ENCODE measurements around the gene LMF2.
"Not testable (repeated sequence)": the region's sequence is repeated elsewhere in the genome, so short reads cannot be mapped to it uniquely, and the experiment has no call there.

Gene LMF2

DNA sequence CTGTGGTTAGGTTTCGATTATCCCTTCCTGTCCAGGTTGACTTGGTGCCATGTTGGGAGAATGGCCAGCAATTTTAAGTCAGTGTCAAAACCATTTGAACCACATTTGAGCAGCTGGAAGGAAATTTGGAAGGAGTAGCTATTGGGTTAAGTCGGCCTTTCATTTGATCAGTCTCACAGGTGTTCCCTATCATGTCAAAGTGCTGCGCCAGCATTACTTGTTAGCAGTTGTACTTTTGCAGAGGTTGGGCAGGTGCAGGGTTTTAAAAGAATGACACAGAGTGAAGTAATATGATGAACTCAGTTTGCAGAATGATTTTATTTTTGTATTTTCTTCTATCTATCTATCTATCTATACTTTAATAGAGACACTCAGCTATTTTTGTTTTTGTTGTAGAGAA is 28.7 kb upstream of the LMF2 start:
- DNase-seq (ENCODE audit: low read depth in 3 of 3, low spot score in 1 of 3): no peak

DNA sequence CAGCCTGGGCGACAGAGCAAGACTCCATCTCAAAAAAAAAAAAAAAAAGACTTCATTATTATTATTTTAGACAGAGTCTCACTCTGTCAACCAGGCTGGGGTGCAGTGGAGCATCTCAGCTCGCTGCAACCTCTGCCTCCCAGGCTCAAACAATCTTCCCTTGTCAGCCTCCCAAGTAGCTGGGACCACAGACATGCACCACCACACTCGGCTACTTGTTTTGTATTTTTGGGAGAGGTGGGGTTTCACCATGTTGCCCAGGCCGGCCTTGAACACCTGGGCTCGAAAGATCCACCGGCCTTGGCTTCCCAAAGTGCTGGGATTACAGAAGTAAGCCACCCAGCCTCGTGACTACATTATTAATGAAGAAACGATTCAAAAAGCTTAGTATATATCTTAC is 27.6 kb upstream of the LMF2 start:
- no peak for DNase-seq (ENCODE audit: low read depth in 3 of 3, low spot score in 1 of 3)

DNA sequence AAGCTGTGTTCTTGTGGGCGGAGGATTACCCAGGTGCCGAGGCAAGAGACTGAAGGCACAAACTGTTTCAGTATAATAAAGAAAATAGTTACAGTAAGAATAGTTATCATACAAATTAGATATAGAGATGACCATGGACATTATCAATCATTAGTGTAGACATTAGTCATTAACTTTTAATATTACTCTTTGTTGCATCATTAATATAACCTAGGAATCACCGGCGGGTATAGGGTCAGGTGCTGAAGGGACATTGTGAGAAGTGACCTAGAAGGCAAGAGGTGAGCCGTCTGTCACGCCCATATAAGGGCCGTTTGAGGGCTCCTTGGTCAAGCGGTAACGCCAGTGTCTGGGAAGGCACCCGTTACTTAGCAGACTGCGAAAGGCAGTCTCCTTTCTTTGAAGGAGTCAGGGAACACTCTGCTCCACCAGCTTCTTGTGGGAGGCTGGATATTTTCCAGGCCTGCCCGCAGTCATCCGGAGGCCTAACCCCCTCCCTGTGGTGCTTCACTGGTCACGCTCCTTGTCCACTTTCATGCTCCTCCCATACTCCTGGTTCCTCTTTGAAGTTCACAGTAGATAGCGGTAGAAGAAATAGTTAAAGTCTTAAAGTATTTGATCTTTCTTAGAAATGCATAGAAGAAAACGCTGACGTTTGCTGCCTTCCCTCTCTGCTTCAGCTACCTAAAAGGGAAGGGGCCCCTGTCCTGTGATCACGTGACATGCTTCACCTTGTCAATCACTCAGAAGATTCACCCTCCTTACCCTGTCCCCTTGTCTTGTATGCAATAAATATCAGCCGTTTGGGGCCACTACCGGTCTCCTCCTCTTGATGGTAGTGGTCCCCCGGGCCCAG is 26.6 kb upstream of the LMF2 start:
- DNase-seq (ENCODE audit: low read depth in 3 of 3, low spot score in 1 of 3): not testable (repeated sequence)

DNA sequence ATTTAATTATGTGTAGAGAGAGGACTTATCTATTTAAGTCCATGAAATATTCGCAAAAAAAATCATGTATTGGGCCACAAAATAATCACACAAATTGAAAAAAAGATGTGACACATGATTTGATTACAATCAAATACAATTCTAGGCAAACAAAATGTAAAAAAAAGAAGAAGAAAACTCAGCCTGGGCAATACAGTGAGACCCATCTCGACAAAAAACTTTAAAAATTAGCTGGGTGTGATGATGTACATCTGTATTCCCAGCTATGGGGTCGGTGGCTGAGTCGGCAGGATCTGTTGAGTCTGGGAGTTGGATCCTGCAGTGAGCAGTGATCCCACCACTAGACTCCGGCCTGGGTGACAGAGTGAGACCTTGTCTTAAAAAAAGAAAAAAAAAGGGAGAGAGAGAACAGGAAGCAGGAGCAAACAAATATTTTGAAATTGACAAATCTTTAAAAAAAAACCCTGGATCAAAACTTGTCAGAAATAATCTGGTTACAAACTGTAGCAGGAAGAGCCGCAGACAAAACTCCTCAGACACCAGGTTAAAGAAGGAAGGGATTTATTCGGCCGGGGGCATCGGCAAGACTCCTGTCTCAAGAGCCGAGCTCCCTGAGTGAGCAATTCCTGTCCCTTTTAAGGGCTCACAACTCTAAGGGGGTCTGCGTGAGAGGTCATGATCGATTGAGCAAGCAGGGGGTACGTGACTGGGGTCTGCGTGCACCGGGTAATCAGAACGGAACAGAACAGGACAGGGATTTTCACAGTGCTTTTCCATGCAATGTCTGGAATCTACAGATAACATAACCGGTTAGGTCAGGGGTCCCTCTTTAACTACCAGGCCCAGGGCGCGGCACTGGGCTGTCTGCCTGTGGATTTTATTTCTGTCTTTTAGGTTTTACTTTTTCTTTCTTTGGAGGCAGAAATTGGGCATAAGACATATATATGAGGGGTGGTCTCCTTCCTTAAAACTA is 25.6 kb upstream of the LMF2 start:
- no peak for DNase-seq (ENCODE audit: low read depth in 3 of 3, low spot score in 1 of 3)

DNA sequence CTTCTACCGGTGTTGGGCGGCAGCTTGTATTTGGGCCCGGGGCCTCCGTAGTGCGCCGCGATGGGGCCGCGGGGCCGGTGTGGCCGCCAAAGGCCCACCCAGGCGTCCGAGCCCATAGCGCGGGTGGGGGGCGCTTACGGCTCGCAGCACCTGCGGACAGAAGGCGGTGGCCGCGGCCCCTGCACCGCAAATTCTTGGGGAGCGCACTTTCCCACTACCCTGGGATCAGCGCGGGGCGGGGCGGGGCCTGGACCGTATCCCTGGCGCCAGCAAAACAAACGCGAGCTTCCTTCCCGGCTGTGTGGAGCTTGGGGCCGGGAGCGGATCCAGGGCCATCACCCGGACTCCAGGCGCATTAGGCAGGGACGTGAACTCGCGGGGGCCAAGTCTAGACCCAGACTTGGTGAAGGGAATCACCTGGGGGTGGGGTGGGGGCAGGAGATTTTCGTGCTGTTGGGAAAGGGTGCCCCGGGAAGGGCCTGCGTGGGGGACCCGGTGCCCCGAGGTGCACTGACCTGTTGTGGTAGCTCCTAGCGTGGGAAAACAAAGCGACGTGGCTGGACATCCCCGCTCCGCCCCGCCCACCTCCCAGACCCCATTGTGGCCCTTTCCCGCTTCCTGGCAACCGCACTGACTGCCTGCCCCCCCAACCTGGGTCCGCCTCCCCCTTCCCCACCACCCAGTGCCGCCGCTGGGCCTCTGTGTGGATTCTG is 24.6 kb upstream of the LMF2 start:
- no peak for DNase-seq (ENCODE audit: low read depth in 3 of 3, low spot score in 1 of 3)

DNA sequence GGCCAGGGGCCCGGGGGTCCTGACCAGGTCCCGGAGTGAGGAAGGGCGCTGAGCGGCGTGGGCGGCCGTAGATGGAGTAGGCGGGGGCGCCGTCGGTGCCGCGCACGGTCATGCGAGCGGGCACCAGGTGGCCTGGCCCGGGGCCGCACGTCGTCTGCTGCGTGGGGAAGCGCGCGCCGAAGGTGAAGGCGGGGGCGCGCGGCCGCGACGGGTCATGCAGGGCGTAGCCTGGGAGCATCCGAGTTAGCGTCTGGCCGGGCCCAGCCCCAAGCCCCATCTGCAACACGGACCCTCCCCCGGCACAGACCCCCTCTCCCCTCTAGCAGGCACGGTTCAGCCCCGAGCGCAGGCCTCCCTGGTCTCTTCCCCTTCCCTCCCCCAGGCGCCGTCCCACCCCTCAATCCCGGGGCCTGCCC is 24.1 kb upstream of the LMF2 start:
- DNase-seq (ENCODE audit: low read depth in 3 of 3, low spot score in 1 of 3): peak in 1 of 3 donors; percentile 51

DNA sequence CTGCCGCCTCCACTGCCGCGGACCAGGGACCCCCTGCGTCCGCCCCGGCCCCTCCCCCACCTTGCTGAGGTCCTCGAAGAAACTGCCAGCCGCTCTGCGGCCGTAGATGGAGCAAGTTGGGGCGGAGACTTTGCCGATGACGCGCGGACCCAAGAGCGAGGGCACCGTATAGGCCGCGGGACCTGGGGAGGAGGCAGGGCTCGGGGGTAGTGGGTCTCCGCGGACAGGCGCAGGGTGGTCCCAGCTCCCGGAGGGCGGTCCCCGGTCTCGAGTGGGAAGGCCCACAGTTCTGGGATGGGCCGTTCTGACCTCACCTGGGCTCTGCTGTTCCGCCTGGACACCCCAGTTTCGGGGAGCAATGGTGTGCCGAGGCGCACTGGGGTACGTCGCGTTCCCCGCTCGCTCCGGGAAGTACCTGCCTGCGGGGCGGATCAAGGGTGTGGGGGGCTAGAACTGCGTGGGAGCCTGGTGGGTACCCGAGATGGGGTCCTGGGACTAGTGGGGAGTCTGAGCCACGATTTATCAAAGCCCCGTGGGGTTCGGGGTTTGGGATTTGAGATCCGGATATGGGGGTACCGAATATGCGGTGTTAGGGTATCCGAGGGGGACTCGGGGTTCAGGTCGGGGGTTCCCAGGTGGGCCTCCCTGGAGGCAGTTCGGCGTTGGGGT is 23.5 kb upstream of the LMF2 start:
- peak; percentile 53 to 69 (median 54) for DNase-seq (ENCODE audit: low read depth in 3 of 3, low spot score in 1 of 3)

DNA sequence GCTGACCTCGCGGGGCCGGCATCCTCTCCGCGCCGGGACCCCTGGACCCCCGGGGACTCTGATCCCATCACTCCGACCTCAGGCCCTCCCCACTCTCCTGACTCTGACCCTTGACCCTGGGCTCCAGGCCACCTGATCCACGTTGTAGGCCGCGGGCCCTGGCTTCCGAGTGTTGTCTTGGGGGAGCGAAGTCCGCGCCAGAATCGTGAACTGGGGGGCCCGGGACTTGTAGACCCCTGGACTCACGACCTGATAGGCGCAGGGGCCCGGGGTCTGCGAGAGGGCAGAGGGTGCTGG is 23.0 kb upstream of the LMF2 start:
- no peak for DNase-seq (ENCODE audit: low read depth in 3 of 3, low spot score in 1 of 3)

DNA sequence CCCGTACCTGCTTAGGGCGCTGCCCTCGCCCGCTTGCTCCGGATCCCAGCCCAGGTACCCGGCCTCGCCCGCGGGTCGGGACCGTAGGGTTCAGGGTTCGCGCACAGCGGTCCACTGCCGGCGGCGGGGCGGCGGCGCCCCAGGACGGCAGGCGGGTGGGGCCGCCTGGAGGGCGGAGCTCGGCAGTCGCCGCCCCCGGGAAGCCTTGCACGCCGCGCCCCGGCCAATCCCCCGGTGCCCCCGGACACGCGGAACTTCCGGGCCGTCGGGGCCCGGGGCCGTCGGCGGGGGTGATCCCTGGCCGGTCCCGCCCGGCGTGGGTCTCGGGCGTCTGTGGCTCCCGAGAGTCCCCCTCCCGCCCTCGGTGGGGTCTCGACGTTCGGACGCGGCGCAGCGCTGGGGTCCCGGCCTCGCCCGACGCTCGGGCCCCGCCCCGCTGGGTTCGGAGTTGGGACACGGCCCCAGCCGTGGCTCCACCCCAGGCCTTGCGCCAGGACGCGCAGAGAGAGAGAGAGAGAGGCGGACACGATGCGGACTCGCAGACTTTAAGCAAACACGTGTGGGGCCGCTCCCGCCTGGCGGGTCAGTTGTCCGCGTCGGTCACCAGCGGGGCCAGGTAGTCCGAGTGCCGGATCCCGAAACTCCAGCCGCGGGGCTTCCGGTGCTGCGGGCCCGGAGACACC is 22.5 kb upstream of the LMF2 start, which contains the start of gene TYMP:
TYMP (minus strand) TSS at position 116 of the 683 bp plus-strand sequence. CDS start 303 bp downstream, outside the sequence.
- DNase-seq (ENCODE audit: low read depth in 3 of 3, low spot score in 1 of 3): peak in 1 of 3 donors; percentile 61

DNA sequence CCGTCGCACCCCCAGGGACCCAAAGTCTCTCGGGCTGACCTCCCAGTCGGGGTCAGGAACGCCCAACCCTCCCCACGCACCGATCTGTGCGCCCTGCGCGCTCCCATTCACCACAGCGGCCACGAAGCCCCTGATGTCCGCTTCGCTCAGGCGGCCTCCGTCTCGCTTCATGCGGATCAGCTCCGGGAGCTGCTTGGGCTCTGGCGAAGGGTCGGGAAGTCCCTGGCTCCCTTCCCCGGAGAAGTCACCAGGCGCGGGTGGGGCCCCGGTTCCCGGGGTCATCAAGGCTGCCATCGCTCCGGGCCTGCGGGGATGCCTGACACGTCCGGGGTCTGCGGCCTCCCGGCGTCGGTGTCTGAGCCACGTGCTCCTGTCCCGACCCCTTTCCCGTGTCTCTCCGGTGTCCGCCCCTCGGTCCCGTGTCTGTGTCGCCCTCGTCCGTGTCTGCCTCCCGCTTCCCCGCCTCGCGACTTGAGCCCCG is 22.0 kb upstream of the LMF2 start:
- no peak for DNase-seq (ENCODE audit: low read depth in 3 of 3, low spot score in 1 of 3)

DNA sequence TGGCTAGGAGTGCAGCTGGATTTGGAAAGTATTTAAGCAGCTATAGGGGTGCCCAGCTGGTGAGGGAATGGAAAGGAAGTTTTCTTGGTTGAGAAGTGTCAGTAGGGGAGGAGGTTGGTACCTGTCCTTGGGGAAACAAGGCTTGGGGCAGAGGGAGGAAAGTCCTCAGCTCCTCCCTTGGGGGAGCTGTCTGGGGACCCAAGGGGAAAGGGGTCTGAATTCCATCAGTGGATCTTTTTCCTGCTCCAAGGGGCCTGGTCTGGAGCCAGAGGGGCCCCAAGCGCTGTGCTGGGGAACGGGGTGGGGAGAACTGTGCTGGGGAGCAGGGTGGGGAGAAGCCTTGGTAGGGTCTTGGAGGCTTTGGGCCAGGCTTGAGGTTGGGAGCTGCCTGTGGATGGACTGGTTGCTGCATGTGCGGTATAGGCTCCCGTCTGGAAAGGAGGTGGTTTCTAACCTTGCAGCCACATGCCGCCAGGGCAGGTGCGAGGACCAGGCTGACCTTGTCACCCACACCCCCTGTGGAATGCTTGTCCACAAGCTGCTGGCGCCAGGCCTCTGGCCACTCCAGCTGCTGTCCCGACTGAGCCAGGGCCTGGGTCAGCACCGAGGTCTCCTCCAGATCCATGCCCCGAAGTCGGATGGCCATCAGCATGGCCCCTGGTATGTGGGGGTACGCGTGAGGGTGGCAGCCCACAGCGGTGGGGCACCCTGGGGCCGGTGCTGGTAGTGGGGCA is 21.3 kb upstream of the LMF2 start:
- DNase-seq (ENCODE audit: low read depth in 3 of 3, low spot score in 1 of 3): no peak

DNA sequence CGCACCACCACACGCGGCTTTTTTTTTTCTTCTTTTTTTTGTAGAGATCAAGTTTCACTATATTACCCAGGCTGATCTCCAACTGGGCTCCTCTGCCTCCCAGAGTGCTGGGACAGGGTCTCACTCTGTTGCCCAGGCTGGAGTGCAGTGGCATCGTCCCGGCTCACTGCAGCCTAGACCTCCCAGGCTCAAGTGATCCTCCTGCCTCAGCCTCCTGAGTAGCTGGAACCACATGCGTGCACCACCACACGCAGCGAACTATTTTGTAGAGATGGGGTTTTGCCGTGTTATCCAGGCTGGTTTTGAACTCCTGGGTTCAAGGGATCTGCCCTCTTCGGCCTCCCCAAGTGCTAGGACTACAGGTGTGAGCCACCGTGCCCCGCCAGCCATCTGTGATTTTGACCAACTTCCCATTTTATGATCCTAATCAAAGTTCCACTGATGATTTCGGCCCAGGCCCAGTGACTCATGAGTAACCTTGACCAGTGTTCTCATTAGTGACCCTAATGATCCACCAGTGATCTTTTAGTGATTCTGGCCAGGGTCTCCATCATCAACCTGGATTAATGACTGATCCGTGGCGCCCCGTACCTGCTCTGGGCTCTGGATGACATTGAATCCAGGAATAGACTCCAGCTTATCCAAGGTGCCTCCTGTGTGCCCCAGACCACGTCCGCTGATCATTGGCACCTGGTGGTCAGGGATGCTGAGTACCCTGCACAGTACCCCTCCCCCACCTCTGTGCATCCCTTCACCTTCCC is 20.6 kb upstream of the LMF2 start:
- no peak for DNase-seq (ENCODE audit: low read depth in 3 of 3, low spot score in 1 of 3)

DNA sequence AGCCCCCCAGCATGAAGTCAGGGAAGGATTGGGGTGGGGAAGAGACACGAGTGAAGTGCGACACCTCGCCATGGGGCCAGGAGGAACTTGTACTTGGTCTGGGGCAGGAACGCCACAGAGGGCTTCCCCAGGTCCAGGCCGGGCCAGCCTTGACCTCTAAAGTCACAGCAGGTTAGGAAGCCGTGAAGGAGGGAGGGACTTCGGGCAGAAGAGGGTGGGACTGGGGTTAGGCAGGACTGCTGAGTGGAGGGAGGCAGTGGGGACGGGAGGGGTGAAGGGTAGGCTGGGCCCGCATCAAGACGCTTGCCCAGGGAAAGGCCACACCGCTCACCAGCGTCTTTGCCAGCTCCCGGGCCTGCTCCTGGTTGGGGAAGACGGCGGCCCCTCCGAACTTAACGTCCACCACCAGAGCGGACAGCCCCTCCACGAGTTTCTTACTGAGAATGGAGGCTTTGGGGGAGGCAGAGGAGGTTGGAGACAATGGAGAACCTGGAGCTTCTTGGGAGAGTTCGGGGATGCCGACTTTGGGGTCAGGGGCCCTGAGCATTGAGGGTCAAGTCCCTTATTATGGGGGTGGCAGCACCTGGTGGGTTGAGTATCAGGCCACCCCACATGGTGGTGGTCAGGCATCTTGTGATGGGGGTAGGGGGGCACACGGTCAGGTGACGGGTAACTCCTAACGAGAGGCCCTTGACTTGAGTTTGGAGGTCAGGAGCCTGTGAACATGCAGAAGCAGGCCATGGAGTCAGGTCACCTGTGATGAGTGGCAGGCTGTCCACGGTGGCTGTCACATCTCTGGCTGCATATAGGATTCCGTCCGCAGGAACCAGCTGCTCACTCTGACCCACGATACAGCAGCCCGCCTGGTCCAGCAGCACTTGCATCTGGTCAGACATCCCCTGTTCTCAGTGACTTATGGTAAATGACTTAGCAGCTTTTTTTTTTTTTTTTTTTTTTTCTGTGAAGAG is 19.6 kb upstream of the LMF2 start:
- no peak for DNase-seq (ENCODE audit: low read depth in 3 of 3, low spot score in 1 of 3)

DNA sequence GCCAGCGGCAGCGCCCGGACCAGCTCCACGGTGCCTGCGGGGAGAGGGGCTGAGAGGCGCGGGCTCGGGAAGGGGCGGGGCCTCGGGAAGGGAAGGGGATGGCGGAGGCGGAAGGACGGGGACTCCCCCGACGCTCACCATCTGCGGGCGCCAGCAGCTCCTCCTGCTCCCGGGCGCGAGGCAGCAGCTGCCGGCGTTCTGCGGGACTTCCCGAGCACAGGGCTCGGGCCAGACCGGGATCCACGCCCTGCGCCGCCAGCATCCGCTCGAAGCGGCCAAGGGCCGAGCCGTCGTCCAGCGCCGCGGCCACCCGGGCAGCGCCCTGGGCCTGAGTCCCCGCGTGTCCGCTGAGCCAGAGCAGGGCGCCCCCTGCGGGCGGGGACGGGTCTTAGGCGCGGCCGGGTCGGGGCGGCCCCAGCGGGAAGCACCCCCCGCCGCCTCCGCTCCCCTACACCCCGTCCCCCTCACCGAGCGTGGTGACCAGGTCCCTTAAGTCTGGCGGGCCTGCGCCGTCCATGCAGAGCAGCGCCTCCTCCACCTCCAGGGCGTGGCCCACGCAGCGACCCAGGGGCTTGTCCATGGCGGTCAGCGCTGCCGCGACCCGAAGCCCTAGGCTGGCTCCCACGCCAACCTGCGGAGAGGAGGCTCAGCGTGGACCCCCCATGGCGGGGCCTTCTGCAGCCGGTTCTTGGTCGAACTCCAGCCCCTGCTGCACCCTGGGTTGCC is 18.8 kb upstream of the LMF2 start:
- peak; percentile 63 to 76 (median 75) for DNase-seq (ENCODE audit: low read depth in 3 of 3, low spot score in 1 of 3)

DNA sequence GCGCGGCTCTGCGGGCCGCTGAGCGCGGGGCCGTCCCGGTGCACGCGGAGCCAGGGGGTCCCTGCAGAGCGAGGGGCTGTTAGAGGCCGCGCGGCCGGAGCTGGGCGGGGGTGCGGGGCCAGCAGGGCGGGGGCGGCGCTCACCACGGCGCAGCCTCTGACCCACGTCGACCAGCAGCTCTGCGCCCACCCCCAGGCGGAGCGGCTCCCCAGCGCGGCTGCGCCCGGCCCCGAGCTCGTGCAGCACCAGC is 18.3 kb upstream of the LMF2 start:
- DNase-seq (ENCODE audit: low read depth in 3 of 3, low spot score in 1 of 3): no peak

DNA sequence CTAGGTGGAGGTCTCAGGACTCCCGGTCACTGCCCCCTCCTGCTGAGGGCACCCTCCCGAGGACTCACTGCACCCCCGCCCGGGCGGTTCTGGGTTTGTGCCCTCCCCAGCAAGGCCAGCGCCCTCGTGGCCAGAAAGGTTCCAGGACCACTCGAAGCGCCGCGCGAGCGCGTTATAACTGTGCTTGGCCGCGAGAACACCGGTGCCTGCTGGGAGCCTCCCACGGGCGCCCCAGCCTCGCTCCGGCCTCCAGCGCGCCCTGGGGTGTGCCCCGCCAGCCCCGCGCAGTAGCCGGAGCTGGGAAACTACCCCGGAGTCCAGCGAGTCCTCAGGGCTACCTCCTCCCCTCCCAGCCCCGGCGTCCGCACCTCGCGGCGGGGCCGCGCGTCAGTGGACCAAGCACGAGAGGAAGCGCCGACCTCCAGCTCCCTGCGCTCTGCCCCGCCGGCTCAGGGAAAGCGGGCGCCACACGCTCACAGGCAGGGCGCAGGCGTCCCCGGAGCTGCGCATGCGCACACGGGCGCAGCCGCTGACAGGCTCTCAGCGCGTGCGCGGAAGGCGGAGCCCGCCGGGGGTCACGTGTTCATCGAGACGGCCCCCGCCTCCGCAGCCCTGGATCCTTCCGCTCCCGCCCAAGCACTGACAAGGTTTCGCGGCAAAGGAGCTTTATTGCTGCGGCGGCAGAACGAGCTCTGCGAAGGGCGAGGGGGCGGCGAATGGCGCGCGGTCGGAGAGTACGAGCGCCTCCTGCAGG is 17.8 kb upstream of the LMF2 start, which contains the start of gene SCO2:
SCO2 (minus strand) TSS at position 495 of the 754 bp plus-strand sequence. CDS start 1,187 bp downstream, outside the sequence.
- DNase-seq (ENCODE audit: low read depth in 3 of 3, low spot score in 1 of 3): peak; percentile 96 to 98 (median 97)
